Activated CD8-positive, alpha-beta memory T cell treated with anti-CD3 and anti-CD28 coated beads for 24 hours (primary cell): ENCODE measurements around the gene CDH20.

Experiments
- DNase-seq: peaks from one replicate; pipeline ENCODE4 v3.0.0-alpha.2; 2020

CDH20 gene

DNA sequence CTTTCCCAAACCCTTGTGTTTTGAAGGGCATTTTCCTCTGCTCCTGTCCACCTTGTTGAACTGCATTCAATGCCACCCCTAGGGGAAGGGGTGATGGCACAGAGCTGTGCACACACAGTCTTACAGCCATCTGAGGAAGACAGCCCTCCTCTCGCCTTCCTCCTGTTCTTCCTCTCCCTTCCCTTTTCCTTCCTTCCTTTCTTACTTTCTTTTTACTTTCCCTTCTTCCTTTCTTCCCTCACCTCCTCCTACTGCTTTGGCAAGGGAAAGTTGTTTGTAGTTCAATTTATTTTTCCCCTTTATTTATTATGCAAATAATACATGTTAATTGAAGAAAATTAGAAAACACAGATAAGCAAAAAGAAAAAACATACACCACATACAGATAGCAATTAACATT is 99.4 kb downstream of the CDH20 start:
- no peak for DNase-seq

- no peak for DNase-seq
Observed at GRCh38 chr18:61435064-61435652, 101.9 kb downstream of the CDH20 start.

DNA sequence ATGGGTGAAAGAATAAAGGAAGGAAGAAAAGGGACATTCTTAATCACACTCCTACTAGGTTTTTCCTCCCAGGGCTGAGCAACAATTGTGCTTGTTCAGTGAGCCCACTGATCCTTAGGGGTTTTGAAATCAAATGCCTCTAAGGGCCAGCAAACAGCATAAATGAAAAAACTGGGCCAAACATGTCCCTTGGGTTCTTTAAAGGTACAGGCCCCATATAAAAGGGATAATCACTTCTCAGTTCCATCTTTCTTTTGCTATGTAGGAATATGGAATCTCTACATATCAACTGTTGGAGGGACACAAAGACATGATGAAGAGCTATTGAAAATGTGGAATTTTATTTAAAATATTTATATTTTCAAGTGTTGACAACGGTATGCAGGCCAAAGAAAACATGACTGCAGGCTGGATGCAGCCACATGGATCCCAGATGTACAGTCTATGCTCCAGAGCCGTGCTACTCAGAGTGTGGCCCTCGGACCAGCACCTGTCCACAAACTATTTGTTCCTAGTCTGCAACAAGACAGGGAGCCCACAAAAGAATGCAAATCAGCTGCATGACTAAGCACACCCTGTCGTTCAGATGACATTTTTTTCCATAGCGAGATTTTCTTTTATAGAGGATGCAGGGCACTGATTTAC is 110.0 kb downstream of the CDH20 start:
- no peak for DNase-seq

DNA sequence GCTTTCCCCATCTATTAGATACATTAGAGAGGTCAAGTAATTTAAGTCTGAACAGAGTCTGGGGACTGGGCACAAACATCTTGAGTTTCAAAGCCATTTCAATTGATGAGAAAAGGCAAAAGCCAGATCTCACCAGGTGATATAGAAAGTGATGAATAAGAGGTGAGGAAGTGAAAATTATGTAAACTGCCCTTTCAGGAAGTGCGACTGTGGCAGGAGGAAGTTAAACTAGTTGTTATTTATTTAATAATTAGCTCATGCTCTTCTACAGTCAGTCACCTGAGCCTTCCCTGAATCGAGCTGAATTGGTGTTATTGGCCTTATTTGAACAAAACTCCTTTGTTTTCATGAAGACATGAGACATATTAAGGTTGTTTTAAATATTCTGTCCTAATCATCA is 115.1 kb downstream of the CDH20 start:
- no peak for DNase-seq

- no peak for DNase-seq
Observed at GRCh38 chr18:61459896-61460648, 126.8 kb downstream of the CDH20 start.

- no peak for DNase-seq
Observed at GRCh38 chr18:61464551-61465142, 131.4 kb downstream of the CDH20 start.

DNA sequence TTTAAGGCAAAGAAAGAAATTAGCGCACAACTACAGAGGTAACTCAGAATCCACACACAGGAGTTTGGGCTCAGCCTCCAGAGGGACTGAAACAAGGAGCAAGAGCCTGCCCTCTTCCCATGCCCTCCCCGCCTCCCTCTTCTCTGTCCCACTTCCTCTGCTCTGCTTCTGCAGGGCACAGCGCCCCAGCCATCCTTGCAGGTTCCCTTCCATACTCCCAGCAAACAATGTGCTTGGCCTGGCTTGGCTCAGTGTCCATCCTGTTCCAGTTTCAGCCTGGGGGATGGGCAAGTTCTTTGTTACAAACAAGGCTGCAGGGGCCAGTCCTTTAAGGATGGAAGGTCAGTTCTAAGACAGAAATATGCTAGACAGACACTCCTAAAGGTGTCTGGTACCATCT is 133.5 kb downstream of the CDH20 start:
- no peak for DNase-seq

DNA sequence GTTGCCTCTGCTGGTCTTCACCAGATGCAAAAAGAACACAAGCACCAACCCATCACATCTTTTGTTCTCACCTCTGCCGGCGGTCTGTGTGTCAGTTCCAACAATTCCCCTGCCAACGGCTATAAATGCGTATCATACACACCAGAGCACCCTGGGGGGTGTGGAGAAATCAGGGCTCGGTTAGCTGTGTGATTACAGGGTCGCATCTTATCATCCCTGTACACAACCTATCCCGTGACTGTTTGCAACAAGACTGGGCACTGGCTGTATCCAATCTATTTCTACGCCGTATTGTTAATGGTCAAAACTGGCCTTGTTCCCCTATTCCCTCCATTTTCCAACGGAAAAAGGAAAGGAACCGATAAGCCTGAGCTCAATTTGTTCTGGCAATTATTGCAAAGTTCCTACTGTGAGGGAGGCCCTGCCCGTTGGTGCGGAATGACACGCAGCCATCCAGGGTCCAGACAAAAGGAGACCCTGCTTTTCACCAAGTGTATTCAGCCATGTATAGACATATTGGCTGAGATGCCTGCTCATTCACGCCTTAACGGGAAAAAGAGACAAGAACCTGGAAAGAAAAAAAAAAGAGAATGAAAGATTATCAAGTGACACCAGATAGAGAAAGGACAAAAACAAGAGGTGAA is 136.9 kb downstream of the CDH20 start:
- DNase-seq: no peak

DNA sequence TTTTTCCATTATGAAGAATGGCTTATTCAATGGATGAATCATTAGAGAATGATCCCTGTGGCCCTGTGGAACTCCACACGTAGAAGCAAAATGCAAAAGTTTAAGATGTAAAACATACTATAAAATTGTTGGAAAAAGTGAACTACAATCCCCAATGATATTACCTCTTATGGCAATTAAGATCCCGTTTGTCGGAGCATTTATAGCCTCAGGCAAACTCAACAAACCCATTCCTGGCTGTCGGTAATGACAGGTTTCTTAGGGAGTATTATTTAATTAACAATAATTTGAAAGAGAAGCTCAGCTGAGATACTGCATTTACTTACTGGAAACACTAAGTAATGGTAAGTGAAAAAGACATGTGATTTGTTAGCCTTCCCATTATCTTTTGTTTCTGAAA is 138.3 kb downstream of the CDH20 start:
- no peak for DNase-seq

DNA sequence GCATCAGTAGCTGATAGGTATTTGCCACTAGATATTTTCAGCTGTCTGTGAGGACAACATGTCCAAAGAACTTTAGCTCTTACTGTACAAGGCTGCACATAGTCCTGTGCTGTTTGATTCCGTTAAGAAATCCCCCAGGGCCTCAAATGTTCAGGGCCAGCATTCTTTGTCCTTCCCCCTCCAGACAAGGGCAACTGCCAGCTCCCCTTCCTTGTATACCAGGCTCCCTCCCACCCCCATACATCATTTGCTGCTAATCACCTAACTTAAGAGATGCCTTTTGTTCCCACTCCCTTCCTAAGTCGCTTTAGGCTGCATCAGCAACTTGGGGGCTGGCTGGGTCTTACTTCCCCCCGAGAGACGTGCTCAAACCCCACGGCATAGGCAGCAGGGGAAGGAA is 138.7 kb downstream of the CDH20 start:
- DNase-seq: no peak

GRCh38 chr18:61474341-61474740 is 141.1 kb downstream of the CDH20 start:
- DNase-seq: no peak

DNA sequence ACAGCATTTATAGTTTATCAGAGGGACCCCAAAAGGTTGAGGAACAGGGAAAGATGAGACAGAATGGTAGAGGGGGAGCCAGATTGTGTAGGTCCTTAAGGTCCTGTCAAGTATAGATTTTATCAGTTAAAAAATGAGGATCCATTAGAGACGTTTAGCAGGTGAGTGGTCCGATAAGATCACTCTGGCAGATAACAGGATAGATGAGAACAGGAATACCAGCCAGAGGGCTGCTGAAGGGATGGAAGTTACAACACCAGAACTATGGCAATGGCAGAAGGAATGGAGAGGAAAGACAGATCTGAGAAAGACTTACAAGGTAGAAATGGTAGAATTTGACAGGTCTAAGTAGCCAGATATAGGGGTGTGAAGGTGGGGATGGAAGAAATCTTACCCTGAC is 141.7 kb downstream of the CDH20 start:
- no peak for DNase-seq

DNA sequence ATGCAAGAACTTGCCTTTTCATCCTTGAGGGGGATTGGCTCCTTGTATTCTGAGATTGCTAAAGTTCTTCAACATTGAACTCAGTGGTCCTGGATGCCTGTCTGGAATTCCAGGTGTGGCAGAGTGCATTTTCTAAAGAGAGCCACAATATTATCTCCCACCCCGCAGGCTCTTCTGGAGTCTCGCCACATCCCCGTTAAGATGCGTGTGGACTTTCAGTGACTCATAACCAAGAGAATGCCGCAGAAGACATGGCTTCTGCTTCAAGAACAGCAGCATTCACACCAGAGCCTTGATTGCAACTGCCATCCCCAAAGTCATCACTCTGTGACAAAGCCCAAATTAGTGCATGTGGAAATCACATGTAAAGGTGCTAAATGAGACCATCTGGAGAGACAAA is 142.7 kb downstream of the CDH20 start:
- no peak for DNase-seq

DNA sequence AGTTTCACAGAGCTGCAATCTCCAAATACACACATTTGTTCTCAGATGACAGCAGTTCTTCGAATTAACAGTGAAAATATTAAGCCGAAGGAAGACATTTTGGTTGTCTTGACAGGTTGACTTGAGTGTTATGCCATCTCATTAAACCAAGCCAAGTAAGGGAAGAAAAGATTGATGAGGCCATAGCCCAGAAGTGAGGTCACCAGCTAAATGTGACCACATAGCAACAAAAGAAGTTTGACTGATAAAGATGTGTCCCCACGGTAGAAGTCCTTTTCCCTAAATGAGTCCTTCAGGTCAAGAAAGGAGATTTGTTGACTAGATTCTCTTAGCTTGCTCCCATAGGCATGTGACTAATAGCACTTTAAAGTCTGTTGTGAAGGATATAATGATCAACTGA is 156.1 kb downstream of the CDH20 start:
- no peak for DNase-seq

GRCh38 chr18:61496374-61496773 is 163.1 kb downstream of the CDH20 start:
- no peak for DNase-seq

DNA sequence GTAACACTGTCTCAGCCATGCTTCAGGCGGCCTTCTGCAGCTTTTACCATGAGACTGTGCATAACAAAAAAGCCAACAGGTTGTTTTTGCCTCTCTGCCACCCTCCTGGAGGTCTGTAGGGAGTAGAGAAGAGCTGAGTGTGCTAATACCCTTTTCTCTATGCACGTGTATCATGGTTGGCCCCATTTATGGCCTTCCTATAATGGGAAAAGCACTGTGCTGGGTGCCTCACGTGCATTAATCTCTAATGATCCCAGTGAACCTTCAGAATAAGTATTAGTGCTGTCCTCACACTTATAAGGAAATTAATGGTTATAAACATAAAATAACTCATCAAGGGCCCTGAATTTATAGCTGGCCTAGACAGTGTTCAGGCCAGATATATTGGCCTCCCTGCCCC is 164.2 kb downstream of the CDH20 start:
- no peak for DNase-seq

DNA sequence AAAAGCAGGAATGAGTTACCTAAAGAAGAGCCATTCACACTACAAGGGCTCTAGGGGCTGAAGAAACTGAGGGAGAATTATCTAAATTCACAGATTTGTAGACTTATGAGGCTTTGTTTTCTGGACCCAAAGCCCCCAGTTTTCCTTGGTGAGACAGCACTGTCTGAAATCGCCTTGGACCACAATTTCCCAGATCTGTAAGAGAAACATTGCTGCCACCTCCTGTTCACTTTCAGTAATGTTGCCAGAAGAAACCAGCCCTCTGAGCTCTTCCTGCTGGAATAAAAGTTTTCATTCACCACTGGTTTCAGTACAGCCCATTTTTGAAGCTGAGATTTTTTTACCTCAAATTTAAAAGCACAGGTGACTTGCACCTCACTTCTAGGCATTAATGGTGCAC is 169.2 kb downstream of the CDH20 start:
- no peak for DNase-seq

DNA sequence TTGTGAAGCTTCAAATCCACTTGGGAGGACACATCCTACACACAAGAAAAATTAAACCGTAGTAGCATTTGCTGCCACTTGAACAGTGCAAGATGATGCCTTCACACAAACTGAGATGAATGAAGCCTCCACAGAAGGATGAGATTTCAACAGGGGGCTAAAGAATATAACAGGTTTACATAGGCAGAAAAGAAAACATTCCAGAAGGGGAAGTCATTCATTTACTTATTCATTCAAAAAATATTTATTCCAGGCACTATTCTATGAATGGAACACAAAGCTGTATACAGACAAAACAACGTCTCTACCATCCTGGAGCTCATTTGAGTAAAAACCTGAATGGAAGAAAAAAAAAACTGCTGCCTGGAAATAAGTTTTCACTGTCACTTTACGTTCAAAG is 170.5 kb downstream of the CDH20 start:
- DNase-seq: no peak

GRCh38 chr18:61528961-61529360 is 195.7 kb downstream of the CDH20 start:
- DNase-seq: no peak

- no peak for DNase-seq
Observed at GRCh38 chr18:61530681-61531080, 197.5 kb downstream of the CDH20 start.

- no peak for DNase-seq
Observed at GRCh38 chr18:61531182-61531581, 198.0 kb downstream of the CDH20 start.

DNA sequence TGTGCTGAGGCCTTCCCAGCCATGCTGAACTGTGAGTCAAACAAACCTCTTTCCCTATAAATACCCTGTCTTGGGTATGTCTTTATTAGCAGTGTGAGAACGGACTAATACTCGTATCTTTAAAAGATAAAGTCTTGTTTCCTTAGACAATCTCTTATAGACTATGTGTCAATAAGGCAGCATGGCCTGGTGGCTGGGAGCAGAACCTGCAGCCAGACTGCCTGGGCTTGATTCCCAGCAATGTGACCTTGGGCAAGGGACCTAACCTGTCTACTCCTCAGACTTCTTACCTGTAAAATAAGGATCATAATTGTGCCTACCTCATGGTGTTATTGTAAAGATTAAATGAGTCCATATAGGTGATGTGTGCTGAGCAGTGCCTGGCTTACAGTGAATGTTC is 198.7 kb downstream of the CDH20 start:
- no peak for DNase-seq

DNA sequence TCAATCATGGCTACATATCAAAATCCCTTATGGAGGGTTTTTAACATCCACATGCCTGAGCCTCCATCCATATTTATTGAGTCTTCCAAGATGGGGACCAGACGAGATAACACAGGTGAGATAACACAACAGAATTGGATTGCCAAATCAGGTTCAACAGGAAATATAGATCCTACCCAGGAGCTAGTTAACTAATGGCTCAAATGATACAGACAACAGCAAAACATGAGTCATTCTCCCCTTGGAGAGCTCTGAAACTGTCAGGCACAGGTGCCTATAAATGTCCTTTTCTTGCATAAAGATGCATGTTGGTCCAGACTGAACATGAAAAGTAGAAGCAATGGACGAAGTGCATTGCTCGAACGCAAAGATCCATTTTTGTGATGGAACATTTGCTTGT is 202.2 kb downstream of the CDH20 start:
- no peak for DNase-seq

- no peak for DNase-seq
Observed at GRCh38 chr18:61541673-61542072, 208.4 kb downstream of the CDH20 start.
